HG03196 (cell line): ENCODE measurements around the gene OVOL2.

Source experiments
- ATAC-seq: cut with Tn5 transposase; IDR thresholded peaks from one replicate; pipeline ENCODE4 v1.9.1; 2021; ENCODE audit not compliant: unreplicated experiment

OVOL2 gene

DNA sequence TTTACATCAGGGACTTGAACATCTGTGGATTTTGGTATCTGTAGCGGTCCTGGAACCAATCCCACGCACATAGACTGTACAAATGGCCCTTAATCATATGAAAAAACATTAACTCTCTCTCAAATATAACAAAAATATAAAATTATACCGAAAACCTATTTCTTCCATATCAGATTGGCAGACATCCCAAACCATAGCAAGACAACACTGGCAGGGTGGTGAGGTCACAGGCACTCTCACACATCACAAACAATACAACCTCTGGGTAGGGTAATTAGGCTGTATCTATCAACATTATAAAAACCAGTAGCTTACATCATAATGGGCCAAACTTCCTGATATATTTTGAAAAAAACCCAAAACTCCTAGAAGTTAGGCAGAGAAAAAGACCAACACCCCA, 40.9 kb downstream of the OVOL2 start:
- no peak for ATAC-seq

DNA sequence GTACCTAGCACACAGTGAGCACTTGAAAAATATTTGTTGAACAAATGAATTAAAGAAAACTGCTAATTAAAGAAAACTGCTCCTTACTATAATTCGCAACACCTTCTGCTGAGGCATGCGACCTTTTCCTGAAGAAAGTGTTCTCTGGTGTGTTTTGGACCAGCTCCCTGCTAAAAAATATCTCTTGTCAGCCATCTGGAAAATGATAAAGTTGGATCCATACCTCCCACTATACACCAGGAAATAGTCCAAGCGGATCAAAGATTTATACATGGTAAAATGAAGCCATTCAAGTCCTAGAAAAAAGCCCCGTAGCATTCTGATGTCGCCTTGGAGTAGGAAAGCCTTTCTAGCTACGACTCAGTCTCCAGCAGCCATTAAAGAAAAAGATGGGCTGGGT, 43.3 kb downstream of the OVOL2 start:
- ATAC-seq: no peak

- ATAC-seq: no peak
These were observed 44.8 kb downstream of the OVOL2 start for GRCh38 chr20:18012901-18013300.

DNA sequence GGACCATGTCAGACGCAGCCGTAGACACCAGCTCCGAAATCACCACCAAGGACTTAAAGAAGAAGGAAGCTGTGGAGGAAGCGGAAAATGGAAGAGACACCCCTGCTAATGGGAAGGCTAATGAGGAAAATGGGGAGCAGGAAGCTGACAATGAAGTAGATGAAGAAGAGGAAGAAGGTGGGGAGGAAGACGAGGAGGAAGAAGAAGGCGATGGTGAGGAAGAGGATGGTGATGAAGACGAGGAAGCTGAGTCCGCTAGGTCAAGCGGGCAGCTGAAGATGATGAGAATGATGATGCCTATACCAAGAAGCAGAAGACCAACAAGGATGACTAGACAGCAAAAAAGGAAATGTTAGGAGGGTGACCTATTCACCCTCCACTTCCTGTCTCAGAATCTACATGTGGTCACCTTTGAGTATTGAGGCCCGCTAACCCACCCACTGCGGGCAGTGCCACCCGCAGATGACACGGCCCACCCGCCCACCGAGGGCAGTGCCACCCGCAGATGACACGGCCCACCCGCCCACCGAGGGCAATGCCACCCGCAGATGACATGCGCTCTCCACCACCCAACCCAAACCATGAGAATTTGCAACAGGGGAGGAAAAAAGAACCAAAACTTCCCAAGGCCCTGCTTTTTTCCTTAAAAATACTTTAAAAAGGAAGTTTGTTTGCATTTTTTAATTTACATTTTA, 45.6 kb downstream of the OVOL2 start:
- ATAC-seq: no peak

GRCh38 chr20:18011482-18011881, 46.2 kb downstream of the OVOL2 start:
- no peak for ATAC-seq

DNA sequence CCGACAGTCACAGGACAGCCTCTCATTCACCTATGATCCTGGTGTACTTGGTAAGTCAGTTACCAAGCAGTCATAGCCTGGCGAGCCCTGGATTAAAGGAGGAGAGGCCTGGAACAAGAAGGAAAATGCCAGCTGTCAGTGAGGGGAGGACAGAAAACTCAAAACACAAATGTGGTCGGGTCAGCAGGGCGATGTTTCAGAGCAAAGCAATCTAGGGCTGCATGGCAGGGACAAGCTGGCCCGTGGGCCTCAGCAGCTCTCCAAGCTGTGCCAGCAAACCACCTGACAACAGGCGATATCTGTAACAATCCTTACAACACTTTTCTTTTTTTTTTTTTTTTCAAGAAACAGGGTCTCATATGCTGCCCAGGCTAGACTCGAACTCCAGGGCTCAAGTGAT, 48.6 kb downstream of the OVOL2 start:
- ATAC-seq: no peak

DNA sequence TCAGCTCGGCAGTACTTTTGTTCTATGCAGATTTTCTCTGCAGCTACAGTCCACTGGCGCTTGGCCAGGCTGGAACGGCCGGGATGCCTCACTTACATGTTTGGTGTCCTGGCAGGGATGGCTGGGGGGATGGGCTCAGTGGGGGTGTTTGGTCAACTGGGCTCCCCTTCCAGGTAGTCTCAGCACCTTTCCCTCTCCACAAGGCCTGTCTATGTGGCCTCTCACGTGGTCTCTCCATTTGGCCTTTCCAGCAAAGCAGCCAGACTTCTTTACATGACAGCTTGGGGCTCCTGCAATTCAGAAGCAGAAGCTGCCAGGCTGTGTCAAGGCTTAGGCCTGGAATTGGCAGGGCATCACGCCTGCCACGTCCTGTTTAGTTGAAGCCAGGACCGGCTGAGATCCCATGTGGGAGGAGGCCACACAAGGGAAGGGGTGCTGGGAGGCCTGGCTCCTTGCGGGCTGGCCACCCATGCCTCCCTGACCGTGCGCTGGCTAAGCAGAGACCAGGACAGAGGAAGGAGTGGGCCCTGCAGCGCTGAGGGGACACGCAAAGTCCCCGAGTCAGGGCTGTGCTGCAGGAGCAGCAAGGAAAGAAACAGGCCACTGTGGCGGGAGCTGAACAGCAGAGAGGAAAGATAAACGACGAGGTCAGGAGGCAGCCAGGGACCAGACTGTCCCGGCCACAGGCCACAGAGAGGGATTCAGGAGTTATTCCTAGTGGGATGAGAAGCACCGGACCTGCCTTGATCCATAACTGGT, 50.0 kb downstream of the OVOL2 start:
- ATAC-seq: no peak

- no peak for ATAC-seq
These were observed 51.0 kb downstream of the OVOL2 start for GRCh38 chr20:18006684-18007083.

GRCh38 chr20:18005990-18006364, 51.7 kb downstream of the OVOL2 start:
- ATAC-seq: no peak

- peak; percentile 90 for ATAC-seq
These were observed 52.3 kb downstream of the OVOL2 start for GRCh38 chr20:18005170-18005989.

GRCh38 chr20:18004384-18005031, 53.2 kb downstream of the OVOL2 start:
- no peak for ATAC-seq

- no peak for ATAC-seq
These were observed 53.8 kb downstream of the OVOL2 start for GRCh38 chr20:18003897-18004296.

GRCh38 chr20:18001131-18001921, 56.4 kb downstream of the OVOL2 start:
- ATAC-seq: no peak

DNA sequence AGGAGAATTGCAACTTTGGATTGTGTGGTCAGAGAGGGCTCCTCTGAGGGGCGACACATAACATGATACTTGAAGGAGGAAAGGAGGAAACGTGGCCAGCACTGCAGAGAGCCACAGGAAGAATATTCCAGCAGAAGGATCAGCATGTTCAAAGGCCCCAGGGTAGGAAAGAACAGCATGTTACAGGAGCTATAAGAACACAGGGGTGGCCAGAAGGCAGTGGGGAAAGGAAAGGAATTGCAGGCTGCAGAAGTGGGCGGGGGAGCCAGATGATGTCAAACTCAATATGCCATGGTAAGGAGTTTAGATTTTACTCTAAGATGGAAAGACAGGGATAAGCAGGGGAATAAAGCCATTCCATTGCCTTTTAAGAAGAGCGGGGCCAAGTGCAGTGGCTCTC, 58.1 kb downstream of the OVOL2 start:
- no peak for ATAC-seq

- ATAC-seq: no peak
These were observed 59.3 kb downstream of the OVOL2 start for GRCh38 chr20:17998446-17998845.

DNA sequence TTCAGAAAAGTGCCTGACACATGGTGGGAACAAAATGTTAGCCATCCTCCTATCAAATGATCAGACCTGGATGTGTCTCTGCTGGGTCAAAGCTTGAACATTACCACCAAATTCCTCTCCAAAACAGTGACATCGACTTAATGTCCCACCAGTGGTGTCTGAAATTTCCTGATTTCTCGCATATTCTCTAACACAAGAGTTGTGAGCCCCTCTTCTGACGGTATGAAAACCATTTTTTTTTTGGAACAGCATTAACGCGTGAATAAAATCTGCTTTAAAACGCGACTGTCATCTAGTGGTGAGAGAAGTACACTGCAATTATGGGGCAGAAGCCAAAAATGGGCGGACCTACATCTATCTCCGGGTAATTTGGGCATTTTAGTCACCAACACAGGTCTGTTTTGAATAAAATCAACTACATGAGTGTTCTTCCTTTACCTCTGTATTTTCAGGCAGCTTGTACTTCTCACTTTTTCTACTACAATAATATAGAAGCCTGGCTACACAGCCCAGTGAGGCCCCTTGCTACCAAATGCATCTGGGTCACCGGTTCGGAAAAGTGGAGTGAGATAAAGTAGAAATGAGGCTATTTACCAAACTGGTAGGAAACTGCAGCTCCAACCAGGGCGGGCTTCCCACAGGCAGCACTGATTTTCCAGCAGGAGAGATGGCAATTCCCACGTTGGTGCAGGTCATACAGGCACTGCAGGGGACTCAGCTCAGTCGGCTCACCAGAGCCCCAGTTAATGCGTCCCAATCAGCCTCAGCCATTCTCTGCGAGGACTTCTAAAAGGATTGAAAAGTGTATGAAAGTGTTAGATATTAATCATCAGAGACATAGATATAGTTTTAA, 61.5 kb downstream of the OVOL2 start:
- ATAC-seq: no peak

DNA sequence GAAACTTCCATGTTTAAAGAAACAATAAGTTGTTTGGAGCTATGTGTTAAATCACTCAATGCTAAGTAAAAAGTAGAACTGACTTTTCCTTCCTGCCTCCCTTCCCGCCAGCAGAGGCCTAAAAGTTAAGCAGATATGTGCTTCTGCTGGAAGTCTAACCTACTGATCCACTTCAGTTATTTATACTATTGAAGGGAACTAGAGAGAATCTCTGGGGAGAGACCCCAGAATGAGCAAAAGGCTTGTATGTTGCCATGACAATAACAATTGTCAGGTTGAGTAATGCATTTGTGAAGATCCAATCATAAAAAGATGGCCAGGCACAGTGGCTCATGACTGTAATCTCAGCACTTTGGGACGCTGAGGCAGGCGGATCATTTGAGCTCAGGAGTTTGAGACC, 64.2 kb downstream of the OVOL2 start:
- no peak for ATAC-seq

DNA sequence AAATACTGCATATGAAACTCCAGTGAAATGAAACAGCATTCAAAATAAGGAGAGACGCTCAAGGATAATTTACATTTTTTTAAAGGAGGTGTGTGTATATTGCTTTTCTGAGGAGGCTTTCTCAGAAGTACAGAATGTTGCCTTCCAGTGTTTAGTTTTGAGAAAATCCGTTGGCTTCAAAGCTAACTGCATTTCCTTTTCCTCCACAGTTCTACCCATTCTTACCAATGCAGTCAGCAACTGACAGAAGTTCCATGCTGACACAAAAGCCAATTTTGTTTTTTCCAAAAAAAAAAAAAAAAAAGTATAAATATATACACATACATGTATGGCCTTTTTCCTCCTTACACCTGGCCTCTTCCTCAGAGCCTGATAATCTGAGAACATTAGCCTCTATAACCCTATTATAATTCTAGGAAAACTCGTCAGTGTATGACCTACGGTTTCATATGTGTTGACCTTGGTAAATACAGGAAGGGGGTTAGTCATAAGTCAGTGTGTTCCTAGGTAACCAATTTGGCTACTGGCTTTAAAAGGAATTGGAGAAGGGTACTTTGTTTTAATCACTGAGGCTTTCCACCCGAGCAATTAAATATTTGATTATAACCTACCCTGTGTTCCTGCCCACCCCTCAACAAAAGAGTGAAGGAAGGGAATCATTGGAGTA, 64.7 kb downstream of the OVOL2 start:
- no peak for ATAC-seq

DNA sequence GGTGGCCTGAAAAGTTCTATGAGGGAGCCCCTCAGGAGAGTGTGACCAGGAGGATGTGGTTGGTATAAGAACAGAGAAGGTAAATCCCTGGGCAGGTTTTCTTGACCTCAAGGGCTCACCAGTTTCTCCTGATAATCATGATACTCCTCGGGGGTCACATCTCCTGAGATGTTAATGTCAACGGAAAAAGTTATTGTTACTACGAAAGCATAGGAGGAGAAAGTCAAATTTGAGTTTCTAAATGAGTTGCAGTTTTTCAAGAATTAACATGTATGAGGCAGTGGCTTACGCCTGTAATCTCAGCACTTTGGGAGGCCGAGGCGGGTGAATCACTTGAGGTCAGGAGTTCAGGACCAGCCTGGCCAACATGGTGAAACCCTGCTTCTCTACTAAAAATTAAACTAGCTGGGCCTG, 65.5 kb downstream of the OVOL2 start:
- peak; percentile 56 for ATAC-seq
